Right lobe of liver (tissue), 6 donors: ENCODE measurements around the gene WFDC1. TPM values are rescaled to one million over a fixed set of nuclear protein-coding genes. Genes with fewer than 3 reads are reported as not detected.

ENCODE experiments used
- ATAC-seq, 4 donors: fragments of 200-7000 bp; cut with Tn5 transposase; one replicate each; pipeline ENCODE4 v1.9.1; 2020; ENCODE audit warnings: mild to moderate bottlenecking in 4 of 4, moderate library complexity in 4 of 4
- DNase-seq, 3 donors: peaks; one replicate each; pipeline ENCODE4 v3.0.0-alpha.2; 2020
- H3K27ac ChIP-seq, 3 donors: fragments of 200-600 bp; one replicate each; pipeline ENCODE4 v1.8.0; 2022
- H3K27me3 ChIP-seq, 2 donors: fragments of 200-600 bp; one replicate each; pipeline ENCODE4 v1.8.0; 2022
- H3K36me3 ChIP-seq, 4 donors: fragments of 200-600 bp; sonication (generic) in 1 of 4; one replicate each; pipeline versions ENCODE4 v1.5.1 to v1.8.0; 2017 to 2022; ENCODE audit warnings: control low read depth in 1 of 4
- H3K4me1 ChIP-seq, 4 donors: fragments of 200-600 bp; sonication (generic) in 1 of 4; one replicate each; pipeline versions ENCODE4 v1.5.1 to v1.8.0; 2017 to 2022; ENCODE audit warnings: control low read depth in 1 of 4
- H3K4me3 ChIP-seq, 3 donors: fragments of 200-600 bp; one replicate each; pipeline ENCODE4 v1.8.0; 2022
- H3K9me3 ChIP-seq, 4 donors: fragments of 200-600 bp; sonication (generic) in 1 of 4; one replicate each; pipeline versions ENCODE4 v1.5.1 to v1.8.0; 2017 to 2022; ENCODE audit warnings: control low read depth in 1 of 4
- POLR2A ChIP-seq: fragments of 450-650 bp; IDR thresholded peaks from one replicate; pipeline ENCODE4 v1.6.1; 2017; ENCODE audit warnings: antibody characterized with exemption, mild to moderate bottlenecking
- WGBS: methylation state at CpG from one replicate; pipeline ENCODE4 v1.1.6; 2018; ENCODE audit warnings: low coverage, low lambda C conversion rate; ENCODE audit not compliant: insufficient coverage; ENCODE audit errors: missing lambda C conversion rate; 5-methylcytosine and 5-hydroxymethylcytosine counted together
- intact Hi-C, 2 donors: fragments of 100-400 bp; cut with DNase I; formaldehyde crosslinking; loops; one replicate each; pipeline versions ENCODE4 v1.11.2 to v1.14.1; 2022
- total RNA-seq, 6 experiments: library from RNA; depleted of rRNA in 2 of 6; stranded (reverse); fragments of >200 nt in 2 of 6; fragmentation: NEBNext Ultra II Directional in 3 of 6; extraction: Animal tissue kit (Norgen Biotek cat#: 25700) in 3 of 6; gene quantifications; one replicate each; pipeline versions ENCODE4 v1.1.0 to v1.2.4, GENCODE V29; 2016 to 2023
- TF ChIP-seq, protein P1 (sequence below), 4 donors: fragments of 200-600 bp in 3 of 4; fragments of 450-650 bp in 1 of 4; IDR thresholded peaks; one replicate each; pipeline versions ENCODE4 v1.5.1 to v1.8.0; 2016 to 2022; ENCODE audit warnings: antibody characterized with exemption in 4 of 4, mild to moderate bottlenecking in 2 of 4
- donor health status: DM: no; HTN: yes; CAD: no.
- donor health status: DM: no; HTN: no; CAD: no.
- donor health status: DM: no; HTN: no; CAD: no.
- donor health status: DM: no; HTN: yes; CAD: no.
- donor health status: DM: no; HTN: yes; CAD: no.

The WFDC1 gene
- total RNA-seq, 6 experiments from 2014 or later: 0.64 to 5.0 (median 2.3) TPM

DNA sequence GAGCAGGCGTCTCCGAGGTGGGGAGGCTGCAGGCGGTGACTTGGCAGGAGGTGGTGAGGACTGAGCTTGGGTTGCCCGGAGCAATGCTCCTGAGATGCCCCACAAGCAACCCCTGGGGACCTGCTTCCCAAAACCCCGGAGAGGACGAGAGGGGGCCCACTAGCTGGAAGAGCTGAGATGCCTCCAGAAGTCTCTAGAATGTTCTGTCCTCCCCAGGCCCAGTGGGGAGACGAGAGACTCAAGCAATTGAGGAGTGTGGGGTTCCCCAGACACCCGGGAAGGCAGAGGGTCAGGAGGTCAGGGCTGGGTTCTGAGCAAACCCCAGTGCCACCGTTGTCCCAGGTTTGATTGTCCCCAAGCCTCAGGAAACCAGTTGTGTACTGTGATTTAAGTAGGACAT, 52.5 kb downstream of the WFDC1 start:
- DNase-seq (no peak), ATAC-seq (no peak)
- Histone ChIP-seq H3K36me3 (no peaks in the 10 kb centered on the region), H3K27ac (no peak overlapping the region), H3K9me3 (no peaks in the 10 kb centered on the region), H3K4me1 (no peaks in the 10 kb centered on the region), H3K4me3 (no peak overlapping the region), H3K27me3 (no peaks in the 10 kb centered on the region)
- intact Hi-C loops: no loop called here
- TF ChIP-seq, protein P1, sequence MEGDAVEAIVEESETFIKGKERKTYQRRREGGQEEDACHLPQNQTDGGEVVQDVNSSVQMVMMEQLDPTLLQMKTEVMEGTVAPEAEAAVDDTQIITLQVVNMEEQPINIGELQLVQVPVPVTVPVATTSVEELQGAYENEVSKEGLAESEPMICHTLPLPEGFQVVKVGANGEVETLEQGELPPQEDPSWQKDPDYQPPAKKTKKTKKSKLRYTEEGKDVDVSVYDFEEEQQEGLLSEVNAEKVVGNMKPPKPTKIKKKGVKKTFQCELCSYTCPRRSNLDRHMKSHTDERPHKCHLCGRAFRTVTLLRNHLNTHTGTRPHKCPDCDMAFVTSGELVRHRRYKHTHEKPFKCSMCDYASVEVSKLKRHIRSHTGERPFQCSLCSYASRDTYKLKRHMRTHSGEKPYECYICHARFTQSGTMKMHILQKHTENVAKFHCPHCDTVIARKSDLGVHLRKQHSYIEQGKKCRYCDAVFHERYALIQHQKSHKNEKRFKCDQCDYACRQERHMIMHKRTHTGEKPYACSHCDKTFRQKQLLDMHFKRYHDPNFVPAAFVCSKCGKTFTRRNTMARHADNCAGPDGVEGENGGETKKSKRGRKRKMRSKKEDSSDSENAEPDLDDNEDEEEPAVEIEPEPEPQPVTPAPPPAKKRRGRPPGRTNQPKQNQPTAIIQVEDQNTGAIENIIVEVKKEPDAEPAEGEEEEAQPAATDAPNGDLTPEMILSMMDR (IDR thresholded peaks at IDR 0.05): no peak
- no peak for TF ChIP-seq POLR2A
- whole genome bisulfite sequencing: 53% methylated on average over 4 of the region's 9 CpGs

DNA sequence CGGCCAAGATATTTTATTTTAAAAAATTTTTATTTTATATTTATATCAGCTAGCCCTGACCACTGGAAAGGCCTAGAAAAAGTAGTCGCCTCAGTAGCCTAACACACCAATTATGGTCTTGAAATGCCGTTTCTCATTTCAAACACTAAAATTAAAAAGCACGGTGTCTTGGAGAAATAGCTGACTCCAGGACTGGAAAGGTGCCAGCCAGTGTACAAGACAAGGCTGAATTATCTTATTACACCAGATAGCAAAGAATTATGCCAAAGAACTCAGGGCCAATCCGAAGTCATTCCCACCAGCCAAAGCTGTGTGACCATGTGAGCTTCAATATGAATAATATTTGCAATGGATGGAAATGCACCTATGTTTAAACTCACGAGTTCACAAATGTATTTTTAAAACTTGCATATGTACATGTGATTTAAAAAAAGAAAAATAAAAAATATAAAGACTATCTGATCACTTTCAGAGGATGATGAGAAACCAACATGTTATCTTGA, 53.8 kb downstream of the WFDC1 start:
- Histone ChIP-seq H3K27ac (no peak overlapping the region), H3K4me1 (no peaks in the 10 kb centered on the region), H3K36me3 (no peaks in the 10 kb centered on the region), H3K4me3 (no peak overlapping the region), H3K9me3 (no peaks in the 10 kb centered on the region), H3K27me3 (no peaks in the 10 kb centered on the region)
- DNase-seq: no peak
- intact Hi-C loops: no loop called here
- no peak for ATAC-seq
- WGBS: 50% methylated on average over 6 of the region's 6 CpGs
- TF ChIP-seq, protein P1 (IDR thresholded peaks at IDR 0.05): no peak
- no peak for TF ChIP-seq POLR2A

GRCh38 chr16:84349862-84350684, 55.4 kb downstream of the WFDC1 start:
- DNase-seq (no peak), ATAC-seq (no peak)
- Histone ChIP-seq H3K36me3 (no peaks in the 10 kb centered on the region), H3K4me3 (no peak overlapping the region), H3K27me3 (no peaks in the 10 kb centered on the region), H3K9me3 (no peaks in the 10 kb centered on the region), H3K4me1 (no peaks in the 10 kb centered on the region), H3K27ac (no peak overlapping the region)
- intact Hi-C loops: no loop called here
- no peak for TF ChIP-seq POLR2A
- TF ChIP-seq, protein P1 (IDR thresholded peaks at IDR 0.05): no peak
- 50% methylated on average over 8 of the region's 11 CpGs for WGBS

DNA sequence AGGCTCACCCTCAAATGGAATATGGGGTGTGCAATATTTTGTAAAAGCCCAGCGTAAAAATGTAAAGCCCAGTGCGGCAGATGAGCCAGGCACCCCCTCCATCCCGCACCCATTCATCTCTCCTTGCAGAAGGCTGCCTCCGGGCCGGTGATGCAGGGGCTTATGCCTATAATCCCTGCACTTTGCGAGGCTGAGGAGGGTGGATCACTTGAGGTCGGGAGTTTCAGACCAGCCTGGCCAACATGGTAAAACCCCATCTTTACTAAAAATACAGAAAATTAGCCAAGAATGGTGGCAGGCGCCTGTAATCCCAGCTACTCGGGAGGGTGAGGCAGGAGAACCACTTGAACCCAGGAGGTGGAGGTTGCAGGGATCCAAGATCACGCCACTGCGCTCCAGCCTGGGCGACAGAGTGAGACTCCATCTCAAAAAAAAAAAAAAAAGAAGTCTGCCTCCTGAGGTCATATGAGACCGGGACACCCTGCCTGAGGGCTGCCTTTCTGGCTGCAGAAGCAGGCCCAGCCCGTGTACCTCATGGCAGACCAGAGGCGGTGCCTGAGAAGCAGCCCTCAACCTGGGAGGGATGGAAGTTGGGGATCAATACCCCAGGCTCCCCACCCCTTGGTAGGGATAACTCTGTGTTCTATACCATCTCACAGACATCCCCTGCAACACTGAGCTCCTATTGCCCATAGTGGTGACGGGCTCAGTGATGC, 56.2 kb downstream of the WFDC1 start:
- TF ChIP-seq, protein P1 (IDR thresholded peaks at IDR 0.05): no peak
- TF ChIP-seq POLR2A: no peak
- no peaks in the 10 kb centered on the region for H3K4me1 ChIP-seq
- no peaks in the 10 kb centered on the region for H3K27me3 ChIP-seq
- H3K27ac ChIP-seq: no peak overlapping the region
- ATAC-seq: no peak
- DNase-seq: no peak
- intact Hi-C loops: no loop called here
- no peaks in the 10 kb centered on the region for H3K9me3 ChIP-seq
- no peaks in the 10 kb centered on the region for H3K36me3 ChIP-seq
- WGBS: 62% methylated on average over 8 of the region's 16 CpGs
- H3K4me3 ChIP-seq: no peak overlapping the region
